Upper lobe of left lung (tissue), 6 donors: ENCODE measurements around the gene C1QTNF12. TPM values are rescaled to one million over a fixed set of nuclear protein-coding genes. Genes with fewer than 3 reads are reported as not detected.

Source experiments
- ATAC-seq, 2 donors: fragments of 200-7000 bp; cut with Tn5 transposase; one replicate each; pipeline ENCODE4 v1.9.1; 2022; ENCODE audit warnings: mild to moderate bottlenecking in 2 of 2, moderate library complexity in 2 of 2; ENCODE audit not compliant: low FRiP score in 2 of 2
- DNase-seq, 2 donors: peaks; one replicate each; pipeline ENCODE4 v3.0.0-alpha.2; 2019 to 2020
- H3K27ac ChIP-seq, 4 donors: fragments of 200-600 bp; sonication (generic); one replicate each; pipeline ENCODE4 v1.5.1; 2016 to 2019
- H3K27me3 ChIP-seq, 4 donors: fragments of 200-600 bp; sonication (generic); one replicate each; pipeline ENCODE4 v1.5.1; 2017 to 2019
- H3K36me3 ChIP-seq, 4 donors: fragments of 200-600 bp; sonication (generic); one replicate each; pipeline ENCODE4 v1.5.1; 2016 to 2019
- H3K4me1 ChIP-seq, 4 donors: fragments of 200-600 bp; sonication (generic); one replicate each; pipeline ENCODE4 v1.5.1; 2018 to 2019
- H3K4me3 ChIP-seq, 4 donors: fragments of 200-600 bp; sonication (generic); one replicate each; pipeline ENCODE4 v1.5.1; 2017 to 2019; ENCODE audit warnings: mild to moderate bottlenecking in 2 of 4, moderate library complexity in 1 of 4
- H3K9me3 ChIP-seq, 4 donors: fragments of 200-600 bp; sonication (generic); one replicate each; pipeline ENCODE4 v1.5.1; 2018 to 2019
- CTCF ChIP-seq, 6 experiments: fragments of 450-650 bp in 4 of 6; fragments of 200-600 bp in 2 of 6; sonication (generic) in 2 of 6; IDR thresholded peaks; one replicate each; pipeline ENCODE4 v1.5.1; 2016 to 2019; ENCODE audit warnings: antibody characterized with exemption in 6 of 6
- EP300 ChIP-seq, 4 donors: sonication (generic); formaldehyde crosslinking; IDR thresholded peaks; one replicate each; pipeline ENCODE4 v1.5.1; 2017; ENCODE audit warnings: antibody characterized with exemption in 4 of 4, control low read depth in 2 of 4
- POLR2A ChIP-seq, 4 donors: fragments of 450-650 bp; IDR thresholded peaks; one replicate each; pipeline ENCODE4 v1.5.1; 2016 to 2017; ENCODE audit warnings: antibody characterized with exemption in 4 of 4, mild to moderate bottlenecking in 2 of 4
- POLR2AphosphoS5 ChIP-seq, 2 donors: sonication (generic); formaldehyde crosslinking; IDR thresholded peaks; one replicate each; pipeline ENCODE4 v1.5.1; 2017; ENCODE audit warnings: antibody characterized with exemption in 2 of 2
- WGBS, 2 donors: methylation state at CpG; one replicate each; pipeline ENCODE4 v1.1.5; 2017 to 2018; 5-methylcytosine and 5-hydroxymethylcytosine counted together
- total RNA-seq, 6 donors: library from RNA; depleted of rRNA in 4 of 6; stranded (reverse); fragments of >200 nt in 4 of 6; gene quantifications; one replicate each; pipeline versions ENCODE4 v1.1.0 to v1.2.1, GENCODE V29; 2016 to 2021
- donor health status: DM: no; HTN: no; CAD: no; lungs with moderate emphysema.
- donor health status: DM: no; HTN: yes; CAD: no; lungs with severe emphysema.

Gene C1QTNF12
- total RNA-seq, 6 donors from 2014 or later, result 1.9 to 6.3 (median 2.8) TPM; not detected in 2

GRCh38 chr1:1204998-1205768 is 41.3 kb downstream of the C1QTNF12 start:
- WGBS, 2 donors, result 94% methylated on average over 14 of the region's 19 CpGs; no CpG with 5 or more reads in 1 of the 2 donors
- peak overlapping the region in 1 of 4 donors; percentile 36 for H3K4me3 ChIP-seq
- TF ChIP-seq POLR2AphosphoS5 (IDR thresholded peaks at IDR 0.05), result no peak
- TF ChIP-seq EP300 (IDR thresholded peaks at IDR 0.05), result no peak
- no peak for TF ChIP-seq POLR2A (IDR thresholded peaks at IDR 0.05)
- TF ChIP-seq CTCF (IDR thresholded peaks at IDR 0.05), result no peak
- H3K27ac ChIP-seq, result no peak overlapping the region
- H3K36me3 ChIP-seq, result no peaks in the 10 kb centered on the region
- H3K4me1 ChIP-seq, result peaks cover 22 to 47% (median 33%) of the 10 kb centered on the region in 4 donors
- peaks cover 0 to 30% (median 14%) of the 10 kb centered on the region in 4 donors for H3K27me3 ChIP-seq
- peak in 1 of 2 donors; percentile 65 for DNase-seq
- no peaks in the 10 kb centered on the region for H3K9me3 ChIP-seq
- ATAC-seq, result no peak

- no peak overlapping the region for H3K27ac ChIP-seq
- no peak for TF ChIP-seq POLR2AphosphoS5 (IDR thresholded peaks at IDR 0.05)
- no peak for TF ChIP-seq EP300 (IDR thresholded peaks at IDR 0.05)
- TF ChIP-seq CTCF (IDR thresholded peaks at IDR 0.05), result no peak
- no peak for TF ChIP-seq POLR2A (IDR thresholded peaks at IDR 0.05)
Measured at GRCh38 chr1:1204425-1204920, 42.0 kb downstream of the C1QTNF12 start.

GRCh38 chr1:1203561-1204424 is 42.7 kb downstream of the C1QTNF12 start:
- DNase-seq, result peak in 1 of 2 donors; percentile 82
- ATAC-seq, result no peak
- H3K27ac ChIP-seq, result no peak overlapping the region
- H3K36me3 ChIP-seq, result no peaks in the 10 kb centered on the region
- TF ChIP-seq POLR2A (IDR thresholded peaks at IDR 0.05) (no peak), CTCF (IDR thresholded peaks at IDR 0.05) (no peak), EP300 (IDR thresholded peaks at IDR 0.05) (no peak), POLR2AphosphoS5 (IDR thresholded peaks at IDR 0.05) (no peak)
- H3K9me3 ChIP-seq, result no peaks in the 10 kb centered on the region
- H3K27me3 ChIP-seq, result peaks cover 0 to 30% (median 14%) of the 10 kb centered on the region in 4 donors
- 80 to 85% methylated on average over 17 to 47 of the region's 49 CpGs for WGBS, 2 donors
- H3K4me3 ChIP-seq, result no peak overlapping the region
- peaks cover 22 to 44% (median 31%) of the 10 kb centered on the region in 4 donors for H3K4me1 ChIP-seq

More at GRCh38 chr1:1204425-1204920, 42.0 kb downstream of the C1QTNF12 start:
- Histone ChIP-seq H3K4me1 (peaks cover 22 to 49% (median 33%) of the 10 kb centered on the region in 4 donors), H3K27me3 (peaks cover 0 to 30% (median 14%) of the 10 kb centered on the region in 4 donors), H3K9me3 (no peaks in the 10 kb centered on the region), H3K36me3 (no peaks in the 10 kb centered on the region), H3K4me3 (no peak overlapping the region)
- no peak for ATAC-seq
- peak in 1 of 2 donors; percentile 59 for DNase-seq
- 88 to 92% methylated on average over 6 to 8 of the region's 8 CpGs for WGBS, 2 donors

- ATAC-seq (no peak), DNase-seq (peak in 1 of 2 donors; percentile 78)
- no peaks in the 10 kb centered on the region for H3K36me3 ChIP-seq
- peaks cover 0 to 30% (median 14%) of the 10 kb centered on the region in 4 donors for H3K27me3 ChIP-seq
- WGBS, 2 donors, result 81 to 87% methylated on average over 6 to 27 of the region's 27 CpGs
- H3K9me3 ChIP-seq, result no peaks in the 10 kb centered on the region
- H3K4me1 ChIP-seq, result peaks cover 17 to 36% (median 24%) of the 10 kb centered on the region in 4 donors
- TF ChIP-seq POLR2A (IDR thresholded peaks at IDR 0.05) (no peak), EP300 (IDR thresholded peaks at IDR 0.05) (no peak), CTCF (IDR thresholded peaks at IDR 0.05) (no peak), POLR2AphosphoS5 (IDR thresholded peaks at IDR 0.05) (no peak)
- no peak overlapping the region for H3K27ac ChIP-seq
- H3K4me3 ChIP-seq, result no peak overlapping the region
Measured at GRCh38 chr1:1202831-1203560, 43.5 kb downstream of the C1QTNF12 start.
